Stimulated activated CD8-positive, alpha-beta memory T cell treated with anti-CD3 and anti-CD28 coated beads, Interleukin-12 subunit alpha, Interleukin-12 subunit beta, amount 100 ng/mL, for 24 hours (primary cell): Measurements from ENCODE around the gene SUCLG2.

Source experiments
- DNase-seq: peaks from one replicate; pipeline ENCODE4 v3.0.0-alpha.2; 2020; ENCODE audit errors: extremely low read depth

The SUCLG2 gene

DNA sequence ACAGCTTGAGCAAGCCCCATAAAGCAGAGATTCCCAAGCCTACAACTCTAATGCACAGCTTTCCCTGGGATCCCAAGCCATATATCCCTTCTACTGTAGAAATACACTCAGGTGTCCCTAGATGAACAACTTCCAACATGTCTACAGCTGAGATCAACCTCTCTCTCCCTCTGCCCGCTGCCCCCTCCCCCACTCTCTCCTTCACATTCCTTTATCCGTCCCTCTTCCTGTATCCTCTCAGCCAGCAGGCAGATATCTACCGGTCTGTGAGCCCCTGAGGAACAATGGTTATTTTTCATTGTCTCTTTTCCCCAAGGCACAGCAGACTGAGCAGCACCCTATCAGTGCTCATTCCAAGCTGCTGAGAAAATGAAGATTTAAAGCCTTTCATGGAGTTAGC is 138.6 kb downstream of the SUCLG2 start:
- no peak for DNase-seq

DNA sequence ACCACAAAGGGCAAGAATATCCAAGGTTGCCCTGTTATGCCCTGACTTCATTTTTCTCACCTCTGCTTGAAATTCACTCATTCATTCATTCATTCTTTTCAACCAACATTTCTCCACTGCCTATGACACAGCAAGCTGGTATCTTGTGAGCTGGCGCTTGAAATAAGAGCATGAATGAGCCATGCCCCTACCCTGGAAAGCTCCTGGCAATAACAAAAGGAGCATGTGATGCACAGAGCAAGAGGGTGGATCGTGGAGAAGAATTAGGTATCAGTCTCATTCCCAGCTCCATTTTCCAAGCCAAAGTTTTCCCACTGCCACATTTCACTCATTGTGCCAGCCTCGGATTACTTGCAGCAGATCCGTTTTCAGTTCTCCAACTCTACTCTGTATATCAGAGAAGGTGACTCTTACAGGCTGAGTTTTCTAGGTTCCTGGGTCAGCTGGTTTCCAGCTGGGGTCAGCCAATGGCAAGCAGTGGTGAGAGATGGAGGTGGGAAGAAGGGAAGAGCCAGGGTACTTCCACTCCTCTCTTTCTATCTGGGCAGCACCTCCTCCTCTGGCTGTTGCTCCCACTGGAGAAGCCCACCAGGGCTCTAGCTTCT is 144.8 kb downstream of the SUCLG2 start:
- no peak for DNase-seq

DNA sequence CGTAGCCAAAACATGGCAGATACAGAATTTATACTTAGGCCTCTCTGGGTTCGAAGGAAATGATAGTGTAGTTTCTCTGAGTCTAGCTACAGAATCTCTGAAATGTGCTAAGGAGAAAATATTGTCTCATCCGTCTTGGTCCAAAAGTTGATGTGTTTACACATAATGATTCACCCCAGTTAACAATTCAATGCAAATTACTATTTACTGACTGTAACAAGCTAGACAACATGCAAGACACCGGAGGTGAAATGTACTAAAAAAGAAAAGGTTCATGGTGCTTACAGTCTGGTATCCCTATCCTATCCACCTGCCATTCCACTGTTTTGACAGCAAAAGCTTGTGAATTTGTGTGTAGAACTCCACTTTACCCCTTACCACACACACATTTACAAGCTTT is 146.8 kb downstream of the SUCLG2 start:
- no peak for DNase-seq

DNA sequence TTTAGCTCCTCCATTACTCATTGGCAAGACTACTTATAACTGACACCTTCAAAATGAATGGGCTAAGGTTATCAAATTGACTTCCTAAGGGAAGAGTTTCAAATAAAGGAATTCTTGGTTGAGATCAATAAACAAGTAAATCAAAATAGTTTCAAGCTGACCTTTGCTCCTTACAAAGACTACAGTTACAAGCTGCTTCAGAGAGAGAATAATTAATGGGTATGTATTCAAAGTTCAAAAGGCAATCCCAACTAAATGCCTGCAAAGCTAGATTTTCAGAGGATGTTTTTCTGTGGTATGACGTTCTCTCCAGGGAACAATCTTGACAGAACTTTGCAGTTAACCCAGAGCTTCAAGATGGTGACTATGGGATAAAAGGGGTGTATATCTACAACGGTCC is 153.7 kb downstream of the SUCLG2 start:
- DNase-seq: no peak

DNA sequence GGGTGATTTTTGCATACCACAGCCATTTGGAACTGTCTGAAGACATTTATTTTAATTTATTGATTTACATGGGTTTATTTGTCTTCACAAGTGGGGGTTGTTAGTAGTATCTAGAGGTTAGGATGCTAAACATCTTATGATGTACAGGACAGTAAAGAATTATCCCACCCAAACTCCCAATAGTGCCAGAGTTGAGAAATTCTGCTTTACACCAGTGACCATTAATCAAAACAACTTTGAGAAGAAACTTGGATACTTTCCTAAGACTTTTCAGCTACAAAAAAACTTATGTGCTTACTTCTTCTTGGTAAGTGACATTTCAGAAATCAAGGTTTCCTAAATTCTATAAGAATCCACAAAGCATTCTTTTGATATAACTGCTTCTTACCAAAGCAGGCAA is 156.7 kb downstream of the SUCLG2 start:
- no peak for DNase-seq

DNA sequence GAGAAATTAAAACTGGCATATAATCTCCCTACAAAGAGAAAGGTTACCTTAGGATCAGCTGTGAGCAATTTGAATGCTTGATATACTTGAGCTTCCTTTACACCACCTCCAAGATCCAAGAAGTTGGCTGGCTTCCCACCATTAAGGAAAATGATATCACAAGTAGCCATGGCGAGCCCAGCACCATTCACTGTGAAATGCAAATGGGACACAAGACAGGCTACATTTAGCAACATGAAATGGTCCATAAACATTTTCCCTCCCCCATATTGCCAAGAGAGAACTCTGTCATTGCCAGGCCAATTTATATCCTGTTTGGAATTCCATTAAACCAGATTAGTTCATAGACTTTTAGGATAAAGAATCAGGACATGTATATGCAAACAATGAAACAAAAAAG is 158.7 kb downstream of the SUCLG2 start:
- DNase-seq: no peak

DNA sequence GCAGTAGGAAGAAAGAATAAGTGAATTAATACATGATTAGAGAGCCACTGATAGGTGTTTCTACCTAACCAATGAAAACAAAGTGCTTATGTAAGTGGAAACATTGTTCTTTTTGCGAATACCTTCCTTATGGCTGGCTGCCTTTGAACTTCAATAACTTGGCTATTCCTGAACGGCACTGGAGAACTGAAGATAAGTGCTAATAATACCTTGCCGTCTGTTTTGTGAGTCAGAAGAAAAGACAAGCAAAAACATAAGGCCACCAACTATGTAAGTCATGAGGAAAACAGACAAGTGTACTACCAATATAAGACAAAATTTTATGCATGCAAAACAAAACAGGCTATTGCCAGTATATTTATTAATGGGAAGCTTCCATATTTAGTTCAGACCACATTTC is 160.6 kb downstream of the SUCLG2 start:
- no peak for DNase-seq

DNA sequence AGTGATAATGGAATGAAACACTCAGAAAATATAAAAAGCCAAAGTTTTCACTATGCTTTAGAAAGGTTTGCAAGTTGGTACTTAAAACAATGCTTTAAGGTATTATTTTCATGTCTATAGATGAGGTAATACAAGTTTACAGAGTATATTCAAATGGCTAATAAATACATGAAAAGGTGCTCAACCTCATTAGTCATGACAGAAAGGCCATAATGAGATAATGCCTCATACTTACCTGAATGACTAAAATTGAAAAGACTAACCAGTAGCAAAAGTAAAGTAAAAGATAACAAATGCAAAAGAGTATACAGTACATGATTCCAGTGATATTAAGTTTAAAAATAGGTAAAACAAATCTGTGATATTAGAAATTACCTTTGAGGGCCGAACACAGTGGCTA is 163.8 kb downstream of the SUCLG2 start:
- DNase-seq: no peak

DNA sequence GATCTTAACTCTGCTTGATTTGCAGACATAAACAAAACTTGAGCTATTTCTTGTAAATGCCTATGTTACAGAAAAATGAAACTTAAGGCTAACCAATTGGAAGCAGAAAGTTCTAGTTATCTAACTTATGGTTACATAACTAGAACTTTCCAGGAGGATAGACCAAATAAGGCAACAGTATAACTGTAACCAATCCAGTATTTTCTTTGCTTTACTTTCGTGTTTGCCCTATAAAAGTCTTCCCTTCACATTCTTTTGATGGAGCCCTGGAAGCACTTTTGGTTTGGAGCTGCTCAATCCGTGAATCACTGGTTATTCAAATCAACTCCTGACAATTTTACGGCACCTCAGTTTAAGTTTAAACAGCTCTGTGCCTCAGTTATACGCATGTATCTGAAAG is 164.6 kb downstream of the SUCLG2 start:
- no peak for DNase-seq

DNA sequence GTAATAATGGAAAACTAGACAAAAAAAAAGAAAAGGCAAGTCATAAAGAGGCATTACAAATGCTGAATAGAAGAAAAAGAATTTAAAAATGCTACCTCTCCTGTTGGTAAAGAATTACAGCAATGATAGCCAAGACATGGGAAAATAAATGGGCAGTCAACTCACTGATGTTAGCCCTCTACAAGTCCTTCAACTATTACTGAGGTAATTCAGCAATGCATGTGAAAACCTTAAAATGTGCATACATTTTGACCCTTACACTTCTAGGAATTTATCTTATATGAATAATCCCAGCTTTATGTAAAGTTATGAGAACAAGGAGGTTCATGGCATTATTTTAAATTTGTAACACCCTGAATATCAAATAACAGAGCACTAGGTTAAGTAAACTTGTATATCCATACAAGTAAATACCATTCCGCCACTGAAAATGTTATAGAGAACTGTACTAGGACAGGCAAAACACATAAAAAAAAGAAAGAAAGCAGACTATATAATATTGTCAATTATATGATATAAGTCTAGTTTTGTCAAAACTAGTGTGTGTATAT is 166.8 kb downstream of the SUCLG2 start:
- DNase-seq: no peak

DNA sequence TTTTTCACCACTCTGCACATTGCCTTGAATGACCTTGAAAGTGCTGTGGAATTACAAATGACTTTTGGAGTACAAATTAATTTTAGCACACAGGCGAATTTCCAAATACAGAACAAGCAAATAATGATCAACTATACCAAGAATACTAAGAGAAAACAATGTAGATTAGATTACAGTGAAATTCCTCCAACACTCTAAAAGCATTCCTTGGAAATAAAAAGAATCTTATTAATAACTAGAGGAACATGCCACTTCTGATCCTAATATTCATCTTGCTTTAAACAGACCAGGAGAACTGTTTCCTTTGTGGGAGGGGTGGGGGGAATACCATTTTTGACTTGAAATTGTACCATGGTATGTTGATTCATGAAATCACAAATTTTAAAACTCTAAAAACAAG is 167.5 kb downstream of the SUCLG2 start:
- no peak for DNase-seq

DNA sequence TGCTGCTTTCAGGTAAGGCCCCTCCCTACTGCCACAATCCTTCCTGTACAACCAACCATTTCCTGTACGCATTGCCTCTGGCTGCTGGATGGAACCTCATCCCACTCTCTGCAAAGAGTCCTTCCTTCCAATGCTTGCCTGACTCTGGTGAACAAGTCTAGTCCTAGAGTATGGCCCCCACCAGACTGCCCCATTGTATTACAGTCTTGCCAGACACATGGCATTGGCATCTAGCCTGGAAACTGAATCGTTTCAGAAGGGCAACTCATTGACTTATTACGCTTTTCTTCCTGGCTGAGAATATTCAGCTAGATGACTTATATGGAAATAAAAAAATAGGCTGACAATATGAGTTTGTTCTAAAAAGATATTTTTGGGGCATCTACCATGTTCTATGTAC is 170.3 kb downstream of the SUCLG2 start:
- DNase-seq: no peak

DNA sequence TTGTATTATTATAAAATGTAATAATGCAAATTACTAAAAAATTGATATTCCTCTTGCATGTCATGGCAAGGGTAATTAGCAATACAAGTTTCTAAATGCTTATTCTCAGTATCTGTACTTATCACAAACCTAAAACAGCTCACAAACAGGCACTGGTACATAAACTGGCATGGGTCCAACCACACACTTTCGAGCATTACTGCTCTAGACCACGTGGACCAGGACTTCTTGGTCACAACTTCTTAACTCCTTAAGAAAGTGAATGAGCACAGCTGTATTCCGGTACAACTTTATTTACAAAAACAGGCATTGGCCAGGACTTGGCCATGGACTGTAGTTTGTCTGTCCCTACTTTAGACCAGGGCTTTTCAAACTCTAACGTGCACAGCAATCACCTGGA is 173.3 kb downstream of the SUCLG2 start:
- no peak for DNase-seq

DNA sequence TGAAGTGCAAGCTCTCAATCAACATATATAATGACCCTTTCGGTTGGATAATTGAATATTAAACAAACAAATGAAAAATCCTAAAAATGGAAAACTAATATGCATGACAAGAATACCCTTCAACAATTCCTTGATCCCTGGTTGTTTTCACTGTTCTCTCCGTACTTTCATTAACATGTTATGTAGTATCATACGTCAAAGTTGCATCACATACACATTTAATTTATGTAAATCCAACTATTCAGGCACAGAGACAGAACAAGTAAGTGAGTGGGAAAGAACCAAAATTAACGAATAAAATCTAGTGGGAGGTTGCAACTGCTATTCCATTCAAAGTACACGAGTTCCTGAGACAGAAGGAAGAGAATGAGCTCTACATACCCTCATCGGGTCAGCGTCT is 176.0 kb downstream of the SUCLG2 start:
- DNase-seq: no peak

DNA sequence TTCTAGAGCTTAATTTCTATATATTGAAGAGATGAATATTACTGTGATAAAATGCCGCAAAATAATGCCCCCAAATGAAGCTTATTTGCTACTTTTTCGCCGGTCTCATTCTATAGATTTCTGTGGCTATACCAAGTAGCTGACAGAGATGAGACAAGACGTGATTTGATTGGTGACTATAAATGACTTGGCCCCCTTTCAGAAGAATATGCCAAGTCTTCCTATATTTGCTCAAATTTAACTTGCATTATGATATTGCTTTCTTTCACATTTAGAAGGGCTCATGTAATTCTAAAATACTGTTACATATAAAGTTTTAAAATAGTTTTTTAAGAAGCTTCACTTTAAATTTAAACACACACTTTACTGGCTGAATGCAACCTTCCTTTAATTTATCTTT is 180.1 kb downstream of the SUCLG2 start:
- no peak for DNase-seq

DNA sequence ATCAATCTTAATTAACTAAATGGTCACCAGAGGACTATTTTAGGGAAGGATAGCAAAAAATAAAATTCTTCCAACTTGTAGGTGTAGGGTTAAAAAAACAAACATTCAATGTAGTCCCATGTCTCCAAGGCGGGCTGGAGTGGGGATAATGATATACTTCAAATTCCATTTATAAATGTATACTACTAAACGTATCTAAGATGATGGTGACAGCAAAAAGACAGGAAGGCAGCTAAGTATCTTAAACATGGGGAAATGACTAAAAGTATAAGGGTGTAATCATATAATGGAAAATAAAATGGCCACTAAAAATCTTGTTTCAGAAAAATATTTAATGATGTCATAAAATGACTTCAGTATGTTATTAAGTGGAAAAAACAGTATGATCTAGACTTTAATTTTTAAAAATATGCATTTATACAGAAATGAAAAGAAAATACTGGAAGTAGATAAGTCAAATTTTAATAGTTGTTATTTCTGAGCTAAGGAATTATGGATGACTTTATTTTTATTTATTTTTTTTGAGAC is 181.7 kb downstream of the SUCLG2 start:
- no peak for DNase-seq

DNA sequence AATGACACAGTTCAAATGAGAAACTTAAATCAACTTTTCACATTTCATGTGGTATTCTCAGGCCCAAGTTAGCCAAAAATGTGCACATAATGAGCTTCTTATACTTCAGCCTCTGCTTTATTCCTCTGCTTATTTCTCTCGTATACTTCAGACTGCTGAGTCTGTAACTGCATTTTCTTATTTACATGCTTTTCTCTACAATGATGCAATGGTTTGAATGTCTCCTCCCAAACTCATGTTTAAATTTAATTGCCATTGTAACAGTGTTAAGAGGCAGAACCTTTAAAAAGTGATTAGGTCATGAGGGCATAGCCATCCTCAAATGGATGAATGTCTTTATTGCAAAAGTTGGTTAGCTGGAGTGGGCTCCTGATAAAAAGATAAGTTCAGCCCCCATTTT is 184.2 kb downstream of the SUCLG2 start:
- DNase-seq: no peak

DNA sequence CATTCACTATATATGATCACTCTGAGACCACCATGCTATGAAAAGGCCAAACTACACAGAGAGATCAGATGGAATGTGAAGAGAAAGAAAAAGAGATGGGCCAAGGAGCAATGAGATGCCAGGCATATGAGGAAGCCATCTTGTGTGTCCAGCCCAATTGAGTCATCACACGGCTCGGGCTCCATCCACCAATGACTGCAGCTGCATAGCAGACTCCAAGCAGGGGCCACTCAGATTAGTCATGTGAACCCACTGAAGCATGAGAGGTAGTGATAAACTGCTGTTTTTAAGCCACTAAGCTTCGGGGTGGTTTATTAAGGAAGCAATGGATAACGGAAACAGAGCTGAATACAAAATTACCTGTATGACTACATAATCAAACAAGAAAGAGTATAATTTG is 185.9 kb downstream of the SUCLG2 start:
- DNase-seq: no peak

DNA sequence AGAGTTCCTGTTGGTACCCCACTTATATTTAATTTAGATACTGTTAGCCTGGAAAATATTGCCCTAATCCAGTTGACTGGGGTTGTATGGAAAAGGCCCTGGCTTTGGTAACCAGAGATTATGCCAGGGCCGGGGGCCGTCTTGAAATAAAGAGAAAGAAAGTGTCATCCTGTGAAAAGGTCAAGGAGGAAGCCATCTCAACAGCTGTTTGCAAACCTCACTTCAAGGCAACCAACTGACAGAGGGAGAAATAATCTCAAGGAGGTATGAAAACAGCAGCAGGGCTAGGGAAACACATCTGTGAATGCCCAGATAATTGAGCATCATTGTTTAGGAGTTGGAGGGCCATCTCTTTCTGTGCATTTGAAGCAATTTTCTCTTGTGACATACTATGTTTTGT is 190.8 kb downstream of the SUCLG2 start:
- DNase-seq: no peak

DNA sequence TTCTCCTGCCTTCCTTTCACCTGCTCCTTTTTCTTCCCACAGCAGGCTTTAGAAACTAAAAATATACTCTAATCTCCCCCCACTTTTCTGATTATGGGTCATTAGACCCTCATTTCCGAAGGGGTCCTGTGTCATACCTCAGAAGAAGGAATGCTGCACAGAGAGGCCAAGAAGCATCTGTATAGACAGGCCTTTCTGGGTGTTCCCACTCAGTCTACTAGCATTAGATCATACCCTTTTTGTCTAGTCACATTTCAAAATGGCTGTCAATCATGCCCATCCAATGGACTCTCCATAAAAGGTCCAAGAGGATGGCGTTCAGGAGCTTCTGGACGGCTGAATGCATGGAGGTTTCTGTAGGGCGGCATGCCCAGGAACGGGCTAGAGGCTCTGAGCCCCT is 192.2 kb downstream of the SUCLG2 start:
- DNase-seq: no peak

DNA sequence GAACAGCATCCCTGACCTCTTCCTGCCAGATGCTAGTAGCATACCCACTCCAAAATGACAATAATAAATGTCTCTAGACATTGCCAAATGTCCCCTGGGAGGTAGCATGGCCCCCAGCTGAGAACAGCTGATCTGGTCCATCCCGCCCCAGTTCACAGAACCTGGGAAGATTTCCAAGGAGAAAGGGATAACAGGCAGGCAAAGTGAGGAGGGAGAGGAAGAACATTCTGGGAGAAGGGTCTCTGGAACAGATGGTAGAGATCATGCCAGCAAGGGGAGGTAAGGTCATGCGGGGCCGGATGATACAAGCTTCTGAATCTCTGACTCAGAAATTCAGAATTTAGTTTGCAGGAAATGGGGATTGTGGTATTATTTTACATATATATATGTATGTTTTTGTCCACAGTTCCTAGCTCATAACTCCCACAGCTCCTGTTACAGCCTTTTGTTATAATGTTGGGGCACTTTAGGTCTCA is 192.7 kb downstream of the SUCLG2 start:
- no peak for DNase-seq

DNA sequence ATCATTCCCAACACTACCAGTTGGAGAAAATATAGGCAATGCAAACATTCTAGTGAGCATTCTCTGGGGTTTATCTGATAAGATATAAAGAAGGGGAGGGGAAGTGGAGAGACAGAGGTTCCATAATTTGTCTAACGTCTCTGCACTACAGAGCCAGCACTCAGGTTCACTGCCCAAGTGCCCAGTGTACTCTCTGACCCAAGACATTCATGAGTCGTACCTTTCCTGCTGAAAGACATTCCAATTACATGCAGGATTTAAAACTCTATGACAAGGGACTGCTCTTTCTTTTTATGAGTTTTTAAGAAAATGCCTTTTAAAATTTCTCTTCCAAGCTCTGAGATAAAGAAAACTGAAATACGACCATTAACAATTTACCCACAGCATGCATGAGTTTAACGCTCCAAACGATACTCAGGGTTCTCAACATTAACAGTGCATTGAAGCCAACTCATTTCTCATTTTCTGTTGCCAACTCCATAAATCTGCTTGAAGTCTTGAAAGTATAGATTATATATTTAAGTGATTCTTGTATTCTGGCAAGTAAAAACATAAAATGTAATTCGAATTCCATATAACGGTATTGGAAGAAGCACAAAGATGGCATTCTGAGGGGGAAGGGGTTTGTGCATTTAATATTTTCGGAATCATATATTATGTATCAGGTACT is 193.4 kb downstream of the SUCLG2 start:
- no peak for DNase-seq

DNA sequence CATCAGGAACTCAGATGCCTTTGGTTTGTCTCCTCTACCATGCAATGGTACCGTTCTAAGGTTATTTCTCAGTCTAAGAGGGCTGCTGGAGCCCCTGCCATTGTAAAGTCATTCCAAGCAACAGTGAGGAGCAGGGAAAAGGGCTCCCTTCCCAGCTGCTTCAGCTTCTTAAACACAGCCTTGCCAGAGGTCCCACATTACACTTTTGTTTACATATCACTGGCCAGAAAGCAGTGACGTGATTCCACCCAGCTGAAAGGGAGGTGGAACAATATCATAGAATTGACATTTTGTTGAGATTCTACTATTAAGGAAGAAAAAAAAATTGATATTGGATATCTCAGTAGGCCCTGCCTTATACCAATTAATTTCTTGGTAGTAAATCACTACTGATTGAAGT is 194.6 kb downstream of the SUCLG2 start:
- no peak for DNase-seq
